Measurements from ENCODE around the gene KNDC1.

GRCh38 chr10:133261726-133262325, 101.8 kb downstream of the KNDC1 start:
- no peak for TF ChIP-seq CTCF (IDR thresholded peaks at IDR 0.05)
- no peak for TF ChIP-seq EZH2 (IDR thresholded peaks at IDR 0.05; ENCODE audit: borderline replicate concordance, insufficient read depth, low read depth, low read length, poor library complexity, severe bottlenecking)
